GM13977 (cell line): ENCODE measurements around the gene PDLIM3.

Experiments
- DNase-seq: peaks from one replicate; pipeline ENCODE4 v3.0.0; 2012; ENCODE audit warnings: low spot score
- CTCF ChIP-seq: IDR thresholded peaks from 2 replicates; pipeline ENCODE4 v1.5.1; 2012; ENCODE audit warnings: mild to moderate bottlenecking, control low read depth; ENCODE audit not compliant: insufficient read depth; ENCODE audit errors: extremely low read depth, missing control alignments
- in situ Hi-C: fragments of 300-500 bp; cut with MboI; formaldehyde crosslinking; loops from one replicate; pipeline ENCODE4 v1.12.0; 2022; ENCODE audit warnings: low sequenced_read_pairs, low pct_unique_long_range_greater_than_20kb, mixed read lengths, inconsistent platforms; ENCODE audit not compliant: unreplicated experiment

PDLIM3 gene

GRCh38 chr4:185554365-185555126 is 19.2 kb upstream of the PDLIM3 start:
- TF ChIP-seq CTCF, result no peak
- in situ Hi-C loops, result no loop called here
- DNase-seq, result no peak

GRCh38 chr4:185552254-185552653 is 16.9 kb upstream of the PDLIM3 start:
- no peak for TF ChIP-seq CTCF
- no peak for DNase-seq
- in situ Hi-C loops, result no loop called here

- DNase-seq, result no peak
- TF ChIP-seq CTCF, result no peak
- in situ Hi-C loops, result no loop called here
Observed at GRCh38 chr4:185550933-185551332, 15.6 kb upstream of the PDLIM3 start.

GRCh38 chr4:185549095-185549639 is 13.9 kb upstream of the PDLIM3 start:
- no peak for TF ChIP-seq CTCF
- DNase-seq, result no peak
- in situ Hi-C loops, result no loop called here

- no peak for DNase-seq
- in situ Hi-C loops, result no loop called here
- no peak for TF ChIP-seq CTCF
Observed at GRCh38 chr4:185548587-185548986, 13.3 kb upstream of the PDLIM3 start.

- no peak for DNase-seq
- in situ Hi-C loops, result no loop called here
- no peak for TF ChIP-seq CTCF
Observed at GRCh38 chr4:185546335-185546734, 11.0 kb upstream of the PDLIM3 start.
